Neural cell (in vitro differentiated cells): Measurements from ENCODE around the gene SLC4A5. TPM values are rescaled to one million over a fixed set of nuclear protein-coding genes. Genes with fewer than 3 reads are reported as not detected.

Experiments
- H2AFZ ChIP-seq: fragments of 200-600, 300-800 bp; sonication (generic), shearing (Covaris generic); 2 replicates; pipeline ENCODE4 v1.6.0; 2014; ENCODE audit warnings: low read depth, mild to moderate bottlenecking, antibody characterized with exemption, low read length, moderate library complexity
- H3F3A ChIP-seq: fragments of 200-600 bp; shearing (Covaris generic); 2 replicates; pipeline ENCODE4 v1.6.1; 2016; ENCODE audit warnings: mild to moderate bottlenecking, moderate library complexity, mixed read lengths, antibody characterized with exemption, low read length; ENCODE audit not compliant: insufficient read depth, poor library complexity, severe bottlenecking
- H3K27ac ChIP-seq: fragments of 200-600, 300-800 bp; sonication (generic), shearing (Covaris generic); 2 replicates; pipeline ENCODE4 v1.5.1; 2014; ENCODE audit warnings: mild to moderate bottlenecking, low read length, moderate library complexity
- H3K27me3 ChIP-seq: fragments of 300-800, 200-600 bp; sonication (generic), shearing (Covaris generic); 2 replicates; pipeline ENCODE4 v1.6.0; 2014; ENCODE audit warnings: mild to moderate bottlenecking, low read depth, low read length, moderate library complexity; ENCODE audit not compliant: insufficient read depth
- H3K36me3 ChIP-seq: fragments of 300-800, 200-600 bp; sonication (generic), shearing (Covaris generic); 2 replicates; pipeline ENCODE4 v1.5.1; 2014; ENCODE audit warnings: mild to moderate bottlenecking, antibody characterized with exemption, low read length, moderate library complexity; ENCODE audit not compliant: insufficient read depth
- H3K4me2 ChIP-seq: fragments of 300-800, 200-600 bp; sonication (generic), shearing (Covaris generic); 2 replicates; pipeline ENCODE4 v1.6.0; 2014; ENCODE audit warnings: mild to moderate bottlenecking, low read length
- H3K4me3 ChIP-seq: fragments of 300-800, 200-600 bp; sonication (generic), shearing (Covaris generic); 2 replicates; pipeline ENCODE4 v1.5.1; 2014; ENCODE audit warnings: mild to moderate bottlenecking, low read length, moderate library complexity
- H3K79me2 ChIP-seq: fragments of 200-600 bp; shearing (Covaris generic); replicated peaks from 2 replicates; pipeline ENCODE4 v1.6.0; 2014; ENCODE audit warnings: mild to moderate bottlenecking, low read length, moderate library complexity; ENCODE audit not compliant: insufficient read depth
- H3K9ac ChIP-seq: fragments of 300-800, 200-600 bp; sonication (generic), shearing (Covaris generic); 2 replicates; pipeline ENCODE4 v1.6.1; 2016; ENCODE audit warnings: mild to moderate bottlenecking, low read length, mixed read lengths
- H3K9me2 ChIP-seq: fragments of 200-600 bp; shearing (Covaris generic); 2 replicates; pipeline ENCODE4 v1.6.1; 2016; ENCODE audit warnings: mild to moderate bottlenecking, low read length, mixed read lengths; ENCODE audit not compliant: insufficient read depth
- H3K9me3 ChIP-seq: fragments of 200-600, 300-800 bp; sonication (generic), shearing (Covaris generic); 2 replicates; pipeline ENCODE4 v1.6.1; 2016; ENCODE audit warnings: mild to moderate bottlenecking, mixed run types, low read length, moderate library complexity, mixed read lengths
- H4K20me1 ChIP-seq: fragments of 200-600 bp; shearing (Covaris generic); 2 replicates; pipeline ENCODE4 v1.6.1; 2016; ENCODE audit warnings: mild to moderate bottlenecking, mixed run types; ENCODE audit not compliant: insufficient read depth
- EP300 ChIP-seq: fragments of 450-650 bp; conservative IDR thresholded peaks from 2 replicates; pipeline ENCODE4 v1.6.1; 2014; ENCODE audit warnings: antibody characterized with exemption, mild to moderate bottlenecking, moderate library complexity; ENCODE audit not compliant: poor library complexity, severe bottlenecking
- EZH2 ChIP-seq: fragments of 200-600, 300-800 bp; shearing (Covaris generic), sonication (generic); IDR thresholded peaks from 2 replicates; pipeline ENCODE4 v1.6.1; 2014; ENCODE audit warnings: antibody characterized with exemption, low read length, borderline replicate concordance, mild to moderate bottlenecking; ENCODE audit not compliant: insufficient read depth, poor library complexity, severe bottlenecking
- MXI1 ChIP-seq: fragments of 450-650 bp; conservative IDR thresholded peaks from 2 replicates; pipeline ENCODE4 v1.6.1; 2014; ENCODE audit warnings: antibody characterized with exemption, mild to moderate bottlenecking; ENCODE audit not compliant: poor library complexity, severe bottlenecking
- POLR2AphosphoS5 ChIP-seq: IDR thresholded peaks from 2 replicates; pipeline ENCODE4 v1.6.1; 2012
- RAD21 ChIP-seq: fragments of 450-650 bp; conservative IDR thresholded peaks from 2 replicates; pipeline ENCODE4 v1.6.1; 2014; ENCODE audit warnings: antibody characterized with exemption, mild to moderate bottlenecking, moderate library complexity
- SMC3 ChIP-seq: fragments of 450-650 bp; conservative IDR thresholded peaks from 2 replicates; pipeline ENCODE4 v1.6.1; 2014; ENCODE audit warnings: antibody characterized with exemption, mild to moderate bottlenecking, moderate library complexity; ENCODE audit not compliant: poor library complexity
- TAF1 ChIP-seq: IDR thresholded peaks from 2 replicates; pipeline ENCODE4 v1.6.1; 2012; ENCODE audit warnings: low read depth
- polyA plus RNA-seq: library from polyadenylated mRNA; depleted of rRNA; stranded (reverse); fragments of >200 nt; gene quantifications from 2 replicates; pipeline ENCODE4 v1.2.3, GENCODE V29; 2014
- TF ChIP-seq, protein P1 (sequence below): IDR thresholded peaks from 2 replicates; pipeline ENCODE4 v1.6.1; 2012; ENCODE audit warnings: borderline replicate concordance
- TF ChIP-seq, protein P2 (sequence below): fragments of 450-650 bp; IDR thresholded peaks from 2 replicates; pipeline ENCODE4 v1.5.1; 2014; ENCODE audit warnings: antibody characterized with exemption, mild to moderate bottlenecking, moderate library complexity; ENCODE audit not compliant: poor library complexity, severe bottlenecking

Gene SLC4A5
- polyA plus RNA-seq, 1 donor from 2014 or later: 3.9 TPM

- TF ChIP-seq TAF1 (no peak), POLR2AphosphoS5 (no peak), RAD21 (no peak), EZH2 (no peak)
- Histone ChIP-seq H3K27me3 (no peaks in the 10 kb centered on the region), H4K20me1 (no peaks in the 10 kb centered on the region), H3K36me3 (no peaks in the 10 kb centered on the region), H3K9ac (no peak overlapping the region), H3K79me2 (no peaks in the 10 kb centered on the region), H3K4me3 (no peak overlapping the region), H3K27ac (no peak overlapping the region), H3K9me3 (peaks cover 8% of the 10 kb centered on the region), H3K9me2 (no peaks in the 10 kb centered on the region), H3K4me2 (no peak overlapping the region), H2AFZ (no peak overlapping the region), H3F3A (no peaks in the 10 kb centered on the region)
Observed at GRCh38 chr2:74301262-74301661, 42.0 kb downstream of the SLC4A5 start.

DNA sequence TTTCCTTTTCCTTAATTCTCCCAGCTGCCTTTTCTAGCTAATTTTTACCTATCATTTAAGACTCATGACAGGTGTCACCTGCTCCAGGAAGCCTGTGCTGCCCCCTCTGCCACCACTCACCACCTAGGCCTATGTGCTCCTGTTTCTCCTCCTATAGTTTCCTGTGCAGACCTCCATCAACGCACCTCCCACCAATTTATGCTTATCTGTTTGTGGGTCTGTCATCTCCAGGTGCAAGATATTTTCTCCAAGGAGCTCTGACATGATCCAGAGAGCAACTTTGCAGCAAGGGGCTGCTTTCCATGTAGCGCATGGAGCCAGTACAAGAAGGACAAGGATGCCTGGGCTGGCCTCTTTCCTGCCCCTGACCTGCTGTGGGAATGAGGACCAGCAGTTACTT, 42.7 kb downstream of the SLC4A5 start:
- H3K27me3 ChIP-seq: no peaks in the 10 kb centered on the region
- TF ChIP-seq POLR2AphosphoS5: no peak
- no peak overlapping the region for H3K9ac ChIP-seq
- no peak overlapping the region for H3K27ac ChIP-seq
- H3K4me3 ChIP-seq: no peak overlapping the region
- H3K9me3 ChIP-seq: peaks cover 8% of the 10 kb centered on the region
- H3F3A ChIP-seq: no peaks in the 10 kb centered on the region
- H3K9me2 ChIP-seq: no peaks in the 10 kb centered on the region
- H3K4me2 ChIP-seq: no peak overlapping the region
- no peak overlapping the region for H2AFZ ChIP-seq
- H3K36me3 ChIP-seq: no peaks in the 10 kb centered on the region
- H4K20me1 ChIP-seq: no peaks in the 10 kb centered on the region
- H3K79me2 ChIP-seq: no peaks in the 10 kb centered on the region

DNA sequence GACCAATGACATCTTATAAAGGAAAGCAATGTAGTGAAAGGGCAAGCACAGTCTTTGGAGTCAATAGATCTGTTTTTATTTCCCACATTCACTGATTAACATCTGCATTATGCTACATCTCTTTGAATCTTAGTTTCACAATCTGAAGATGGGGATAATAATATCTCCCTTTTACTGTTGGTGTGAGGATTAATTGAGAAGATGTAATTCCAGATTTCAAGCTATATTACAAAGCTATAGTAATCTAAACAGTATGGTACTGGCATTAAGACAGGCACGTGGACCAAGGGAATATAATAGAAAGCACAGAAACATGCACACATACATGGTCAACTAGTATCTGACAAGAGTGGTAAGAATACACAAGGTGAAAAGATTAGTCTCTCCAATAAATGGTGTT, 45.3 kb downstream of the SLC4A5 start:
- H3K9me3 ChIP-seq: peaks cover 8% of the 10 kb centered on the region
- H3K9ac ChIP-seq: no peak overlapping the region
- no peaks in the 10 kb centered on the region for H3F3A ChIP-seq
- no peak overlapping the region for H3K4me3 ChIP-seq
- H3K79me2 ChIP-seq: no peaks in the 10 kb centered on the region
- TF ChIP-seq POLR2AphosphoS5: no peak
- TF ChIP-seq SMC3: no peak
- TF ChIP-seq RAD21: no peak
- TF ChIP-seq TAF1: no peak
- no peak for TF ChIP-seq EP300
- TF ChIP-seq EZH2: no peak
- no peak for TF ChIP-seq MXI1
- TF ChIP-seq, protein P1, sequence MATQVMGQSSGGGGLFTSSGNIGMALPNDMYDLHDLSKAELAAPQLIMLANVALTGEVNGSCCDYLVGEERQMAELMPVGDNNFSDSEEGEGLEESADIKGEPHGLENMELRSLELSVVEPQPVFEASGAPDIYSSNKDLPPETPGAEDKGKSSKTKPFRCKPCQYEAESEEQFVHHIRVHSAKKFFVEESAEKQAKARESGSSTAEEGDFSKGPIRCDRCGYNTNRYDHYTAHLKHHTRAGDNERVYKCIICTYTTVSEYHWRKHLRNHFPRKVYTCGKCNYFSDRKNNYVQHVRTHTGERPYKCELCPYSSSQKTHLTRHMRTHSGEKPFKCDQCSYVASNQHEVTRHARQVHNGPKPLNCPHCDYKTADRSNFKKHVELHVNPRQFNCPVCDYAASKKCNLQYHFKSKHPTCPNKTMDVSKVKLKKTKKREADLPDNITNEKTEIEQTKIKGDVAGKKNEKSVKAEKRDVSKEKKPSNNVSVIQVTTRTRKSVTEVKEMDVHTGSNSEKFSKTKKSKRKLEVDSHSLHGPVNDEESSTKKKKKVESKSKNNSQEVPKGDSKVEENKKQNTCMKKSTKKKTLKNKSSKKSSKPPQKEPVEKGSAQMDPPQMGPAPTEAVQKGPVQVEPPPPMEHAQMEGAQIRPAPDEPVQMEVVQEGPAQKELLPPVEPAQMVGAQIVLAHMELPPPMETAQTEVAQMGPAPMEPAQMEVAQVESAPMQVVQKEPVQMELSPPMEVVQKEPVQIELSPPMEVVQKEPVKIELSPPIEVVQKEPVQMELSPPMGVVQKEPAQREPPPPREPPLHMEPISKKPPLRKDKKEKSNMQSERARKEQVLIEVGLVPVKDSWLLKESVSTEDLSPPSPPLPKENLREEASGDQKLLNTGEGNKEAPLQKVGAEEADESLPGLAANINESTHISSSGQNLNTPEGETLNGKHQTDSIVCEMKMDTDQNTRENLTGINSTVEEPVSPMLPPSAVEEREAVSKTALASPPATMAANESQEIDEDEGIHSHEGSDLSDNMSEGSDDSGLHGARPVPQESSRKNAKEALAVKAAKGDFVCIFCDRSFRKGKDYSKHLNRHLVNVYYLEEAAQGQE: no peak
- TF ChIP-seq, protein P2, sequence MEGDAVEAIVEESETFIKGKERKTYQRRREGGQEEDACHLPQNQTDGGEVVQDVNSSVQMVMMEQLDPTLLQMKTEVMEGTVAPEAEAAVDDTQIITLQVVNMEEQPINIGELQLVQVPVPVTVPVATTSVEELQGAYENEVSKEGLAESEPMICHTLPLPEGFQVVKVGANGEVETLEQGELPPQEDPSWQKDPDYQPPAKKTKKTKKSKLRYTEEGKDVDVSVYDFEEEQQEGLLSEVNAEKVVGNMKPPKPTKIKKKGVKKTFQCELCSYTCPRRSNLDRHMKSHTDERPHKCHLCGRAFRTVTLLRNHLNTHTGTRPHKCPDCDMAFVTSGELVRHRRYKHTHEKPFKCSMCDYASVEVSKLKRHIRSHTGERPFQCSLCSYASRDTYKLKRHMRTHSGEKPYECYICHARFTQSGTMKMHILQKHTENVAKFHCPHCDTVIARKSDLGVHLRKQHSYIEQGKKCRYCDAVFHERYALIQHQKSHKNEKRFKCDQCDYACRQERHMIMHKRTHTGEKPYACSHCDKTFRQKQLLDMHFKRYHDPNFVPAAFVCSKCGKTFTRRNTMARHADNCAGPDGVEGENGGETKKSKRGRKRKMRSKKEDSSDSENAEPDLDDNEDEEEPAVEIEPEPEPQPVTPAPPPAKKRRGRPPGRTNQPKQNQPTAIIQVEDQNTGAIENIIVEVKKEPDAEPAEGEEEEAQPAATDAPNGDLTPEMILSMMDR: no peak
- H3K9me2 ChIP-seq: no peaks in the 10 kb centered on the region
- no peak overlapping the region for H3K27ac ChIP-seq
- H3K27me3 ChIP-seq: no peaks in the 10 kb centered on the region
- no peak overlapping the region for H3K4me2 ChIP-seq
- H4K20me1 ChIP-seq: no peaks in the 10 kb centered on the region
- no peaks in the 10 kb centered on the region for H3K36me3 ChIP-seq
- H2AFZ ChIP-seq: no peak overlapping the region
